Left lobe of liver (tissue), 2 donors: ENCODE measurements around the gene BRPF3. TPM values are rescaled to one million over a fixed set of nuclear protein-coding genes. Genes with fewer than 3 reads are reported as not detected.

Experiments
- ATAC-seq: fragments of 200-7000 bp; cut with Tn5 transposase; one replicate; pipeline ENCODE4 v1.9.1; 2020; ENCODE audit warnings: mild to moderate bottlenecking, moderate library complexity
- DNase-seq: peaks from one replicate; pipeline ENCODE4 v3.0.0-alpha.2; 2020; ENCODE audit warnings: low spot score
- total RNA-seq: library from RNA; stranded (reverse); gene quantifications from one replicate; pipeline ENCODE4 v1.2.1, GENCODE V29; 2021
- donor health status: DM: no; HTN: no; CAD: no; lungs with moderate emphysema.
- donor health status: DM: no; HTN: yes; CAD: no.

Gene BRPF3
- total RNA-seq, 1 donor from 2014 or later: 18.4 TPM

DNA sequence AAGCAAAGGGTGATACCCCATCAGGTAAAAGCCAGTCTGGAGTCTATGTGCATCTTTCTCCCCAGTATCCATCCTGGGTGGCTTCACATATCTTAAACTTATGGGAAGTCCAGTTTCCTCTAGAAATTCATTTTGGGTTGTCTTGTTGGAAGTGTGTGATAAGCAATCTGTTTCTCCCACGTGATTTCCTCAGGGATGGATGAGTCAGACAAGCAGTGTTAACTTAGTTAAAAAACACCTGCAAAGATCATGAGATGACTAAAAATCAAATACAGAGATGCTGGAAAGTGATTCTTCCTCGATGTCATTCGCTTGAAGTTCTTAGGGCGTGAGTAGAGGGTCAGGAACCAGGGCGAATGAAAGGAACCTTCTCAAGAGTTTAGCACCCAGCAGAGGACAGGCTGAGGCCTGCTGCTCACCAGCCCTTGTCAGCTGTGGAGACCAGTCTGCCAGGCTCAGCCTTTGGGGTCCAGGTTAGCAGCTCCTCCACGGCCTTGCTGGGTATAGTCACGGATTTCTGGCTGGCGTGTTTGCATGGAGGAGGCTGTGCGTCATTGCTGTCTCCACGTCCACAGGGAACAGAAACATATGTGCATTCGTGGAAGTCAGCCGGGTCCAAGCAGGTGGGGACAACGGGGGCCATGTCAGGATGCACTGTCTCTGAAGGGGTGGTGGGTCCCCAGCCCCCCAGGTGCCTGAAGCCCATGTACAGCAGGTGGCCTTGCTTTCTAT is 70.5 kb downstream of the BRPF3 start:
- no peak for ATAC-seq
- no peak for DNase-seq

DNA sequence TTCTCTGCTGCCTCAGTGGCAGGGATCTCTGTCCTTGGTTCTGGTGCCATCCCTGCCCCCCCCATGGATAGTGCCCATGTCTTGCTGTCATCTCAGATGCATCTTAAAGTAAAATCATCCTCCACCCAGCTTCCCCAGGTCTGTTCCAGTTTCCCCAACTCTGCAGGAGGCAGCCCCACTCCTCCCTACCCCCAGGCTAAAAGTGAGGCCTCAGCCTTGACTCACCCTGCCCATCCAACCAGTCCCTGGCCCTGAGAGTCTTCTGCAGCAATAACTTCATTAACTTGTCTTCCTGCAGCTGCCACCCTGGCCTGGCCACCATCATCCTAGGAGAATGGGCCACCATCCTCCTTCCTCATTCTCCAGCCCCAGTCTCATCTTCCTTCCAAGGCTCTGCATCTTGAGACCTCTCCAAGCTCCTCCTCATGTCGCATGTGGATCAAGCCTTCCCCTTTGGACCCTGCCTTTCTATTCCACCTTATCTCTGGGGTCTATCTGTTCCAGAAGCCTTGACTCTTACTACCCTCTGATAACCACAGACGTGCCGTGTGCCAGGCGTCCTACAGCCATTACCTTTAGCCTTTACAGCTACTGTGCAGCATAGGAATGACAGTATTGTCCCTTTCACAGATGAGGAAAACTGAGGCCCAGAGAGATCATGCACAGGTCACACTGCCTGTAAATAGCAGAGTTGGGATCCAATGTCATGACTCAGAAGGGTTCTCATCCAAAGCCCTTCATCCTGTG is 71.4 kb downstream of the BRPF3 start:
- no peak for DNase-seq
- ATAC-seq: no peak

DNA sequence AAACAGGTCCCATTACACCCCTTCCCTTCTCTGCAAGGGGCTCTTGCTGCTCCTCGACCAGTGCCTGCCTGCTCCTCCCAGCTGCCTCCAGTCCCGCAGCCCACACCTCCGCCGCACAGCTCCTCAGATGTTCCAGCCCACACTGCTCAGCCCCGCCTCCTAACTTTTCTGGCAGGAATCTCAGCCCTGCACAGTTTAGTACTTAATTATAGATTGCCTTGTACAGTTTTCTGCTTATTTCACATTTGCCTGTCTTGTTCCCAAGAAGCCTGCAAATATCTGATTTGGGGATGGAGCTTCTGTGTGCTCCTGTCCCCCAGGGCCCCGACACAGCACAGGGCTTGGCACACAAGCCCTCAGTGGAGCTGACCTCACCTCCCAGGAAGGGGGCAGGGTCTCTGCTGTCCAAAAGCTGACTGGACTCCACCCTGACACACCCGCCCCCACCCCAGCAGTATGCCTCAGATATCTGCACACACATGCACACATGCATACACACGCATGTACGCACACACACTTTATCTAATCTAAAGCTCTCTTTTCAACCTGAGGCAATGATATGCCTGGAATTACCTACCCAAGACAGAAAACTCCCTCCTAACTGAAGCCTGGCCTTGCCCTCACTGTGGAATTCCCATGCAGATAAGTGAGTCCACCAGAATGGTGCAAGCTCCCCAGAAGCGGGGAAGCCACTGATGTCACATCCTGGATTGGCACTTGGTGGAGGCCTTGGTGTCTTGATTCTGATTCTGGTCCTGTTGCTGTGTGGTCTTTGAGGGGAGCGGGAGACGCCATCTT is 72.1 kb downstream of the BRPF3 start:
- DNase-seq (no peak), ATAC-seq (no peak)

DNA sequence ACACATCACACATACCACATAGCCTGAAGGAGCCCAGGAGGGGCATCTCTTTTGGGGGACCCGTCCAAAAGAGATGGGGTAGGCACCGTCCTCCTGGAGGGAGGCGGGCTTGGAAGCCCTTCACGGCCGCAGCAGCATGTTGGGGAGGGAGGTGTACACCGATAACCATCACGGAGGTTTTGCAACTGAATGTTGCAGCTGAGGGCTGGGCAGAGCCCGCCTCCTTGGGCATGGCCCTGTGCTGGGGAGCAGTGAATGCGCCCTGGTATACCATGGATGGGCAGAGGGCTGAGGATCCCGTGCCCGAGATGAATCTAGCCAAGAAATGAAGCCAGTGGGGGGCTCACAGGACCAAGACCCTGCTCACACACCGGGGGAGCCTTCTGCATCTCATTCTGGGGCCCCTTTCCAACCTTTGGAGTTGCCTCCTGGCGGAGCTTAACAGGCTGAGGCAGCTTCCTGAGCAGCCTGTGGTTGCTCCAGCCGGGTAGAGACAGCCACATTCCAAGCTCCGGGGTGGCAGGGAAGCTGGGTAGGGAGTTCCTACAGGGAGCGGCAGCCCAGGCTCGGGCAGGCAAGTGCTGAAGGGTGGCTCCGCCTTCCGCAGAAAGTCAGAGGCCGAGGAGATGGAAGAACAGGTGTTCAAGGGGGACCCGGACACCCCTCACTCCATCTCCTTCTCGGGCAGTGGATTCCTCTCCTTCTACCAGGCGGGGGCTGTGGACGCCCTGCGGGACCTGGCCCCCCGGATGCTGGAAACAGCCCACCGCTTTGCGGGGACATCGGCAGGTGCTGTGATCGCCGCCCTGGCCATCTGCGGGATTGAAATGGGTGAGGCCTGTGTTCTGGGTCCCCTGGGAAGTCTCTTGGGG is 73.5 kb downstream of the BRPF3 start, which contains the start of gene PNPLA1:
Gene PNPLA1 (plus strand): TSS at position 227 of the 872 bp plus-strand sequence. CDS start 400 bp downstream, at position 627.
- DNase-seq (no peak), ATAC-seq (peak; percentile 28)

DNA sequence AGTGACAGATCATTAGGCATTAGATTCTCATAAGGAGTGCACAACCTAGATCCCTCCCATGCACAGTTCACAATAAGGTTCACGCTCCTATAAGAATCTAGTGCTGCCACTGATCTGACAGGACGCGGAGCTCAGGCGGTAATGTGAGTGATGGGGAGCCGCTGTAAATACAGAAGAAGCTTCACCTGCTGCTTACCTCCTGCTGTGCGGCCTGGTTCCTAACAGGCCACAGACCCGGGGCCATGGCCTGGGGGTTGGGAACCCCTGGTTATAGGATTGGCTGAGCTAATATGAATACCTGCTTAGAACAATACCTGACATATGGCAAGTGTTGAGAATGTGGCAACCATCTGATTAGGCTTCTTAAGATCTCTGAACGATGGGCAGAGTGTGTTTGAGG is 75.7 kb downstream of the BRPF3 start:
- ATAC-seq (no peak), DNase-seq (no peak)

DNA sequence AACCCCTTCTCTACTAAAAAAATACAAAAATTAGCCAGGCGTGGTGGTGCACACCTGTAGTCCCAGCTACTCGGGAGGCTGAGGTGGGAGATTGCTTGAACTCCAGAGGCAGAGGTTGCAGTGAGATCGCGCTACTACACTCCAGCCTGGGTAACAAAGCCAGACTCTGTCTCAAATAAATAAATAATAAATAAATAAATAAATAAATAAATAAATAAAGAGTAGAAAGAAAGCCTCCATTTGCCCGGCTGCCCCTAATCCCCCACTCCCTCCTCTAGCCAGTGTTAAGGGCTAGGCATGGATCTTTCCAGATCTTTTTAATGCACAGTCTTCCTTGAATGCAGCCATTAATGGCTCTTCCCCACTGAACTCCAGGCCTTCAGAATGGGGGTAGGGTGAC is 76.5 kb downstream of the BRPF3 start:
- DNase-seq (no peak), ATAC-seq (no peak)

DNA sequence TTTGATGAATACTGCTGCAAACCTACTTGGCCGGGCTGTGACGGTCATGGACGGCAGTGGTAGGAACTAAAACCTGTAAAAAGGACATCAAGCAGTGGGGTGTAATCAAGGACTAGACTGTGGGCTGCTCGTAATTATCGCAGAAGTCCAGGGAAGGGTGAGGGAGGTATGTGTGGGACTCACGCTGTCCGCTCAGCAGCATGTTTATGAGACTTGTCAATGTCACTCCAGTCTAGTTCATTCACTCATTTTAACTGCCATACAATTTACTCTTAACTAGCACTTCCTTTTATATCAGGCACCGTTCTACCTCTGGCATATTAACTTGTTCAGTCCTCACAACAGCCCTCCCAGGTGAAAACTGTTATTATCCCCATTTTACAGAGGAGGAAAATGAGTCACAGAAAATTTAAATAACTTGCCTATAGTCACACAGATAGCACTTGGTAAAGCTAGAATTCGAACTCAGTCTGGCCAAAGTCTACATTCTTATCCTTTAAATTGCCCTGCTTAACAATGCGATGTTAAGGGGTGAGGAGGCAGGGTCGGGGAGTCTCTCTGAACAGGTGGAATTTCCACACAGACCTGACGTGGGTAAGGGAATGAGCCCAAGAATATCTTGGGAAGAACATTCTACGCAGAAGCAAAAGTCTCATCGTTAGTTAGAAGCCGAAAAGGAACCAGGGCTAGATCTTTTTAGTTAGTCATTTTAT is 77.4 kb downstream of the BRPF3 start:
- DNase-seq (no peak), ATAC-seq (no peak)

DNA sequence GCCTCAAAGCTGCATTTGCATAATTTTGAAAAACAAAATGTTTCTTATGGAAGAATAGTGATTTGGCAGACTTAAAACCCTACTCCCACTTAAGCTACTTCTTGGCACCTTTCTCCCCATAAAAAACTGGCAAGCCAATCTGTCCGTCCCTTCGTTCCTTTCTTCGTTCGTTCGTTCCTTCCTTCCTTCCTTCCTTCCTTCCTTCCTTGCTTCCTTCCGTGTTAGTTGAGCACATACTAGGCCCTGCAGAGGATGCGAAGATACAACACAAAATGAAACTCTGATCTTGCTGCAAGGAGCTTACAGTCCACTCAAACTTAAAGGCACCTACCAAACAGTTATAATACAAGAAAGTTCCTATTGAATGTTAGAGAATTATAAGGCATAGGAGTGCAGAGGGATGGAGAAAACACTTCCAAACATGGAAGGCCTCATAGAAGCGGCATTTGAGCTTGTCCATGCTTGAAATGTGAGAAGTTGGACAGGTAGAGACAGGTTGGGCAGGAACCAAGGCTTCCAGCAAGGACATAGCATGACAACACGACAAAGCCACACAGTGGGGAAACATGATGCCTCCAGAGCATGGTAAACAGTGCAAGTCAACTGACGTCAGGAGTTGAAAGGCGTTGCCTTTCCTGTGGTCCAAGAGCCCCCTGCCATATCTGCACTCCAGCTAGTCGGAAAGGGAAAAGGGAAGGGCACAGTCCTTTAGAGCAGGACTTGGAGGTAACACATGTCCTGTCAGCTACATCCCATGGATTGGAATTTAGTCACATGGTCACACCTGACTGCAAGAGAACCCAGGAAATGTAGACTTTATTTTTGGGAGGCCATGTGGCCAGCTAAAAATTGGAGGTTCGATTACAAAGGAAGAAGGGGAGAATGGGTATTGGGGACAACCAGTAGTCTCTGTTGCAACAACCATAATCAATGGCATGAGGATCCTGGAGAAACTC is 80.3 kb downstream of the BRPF3 start:
- ATAC-seq: no peak
- DNase-seq: no peak

DNA sequence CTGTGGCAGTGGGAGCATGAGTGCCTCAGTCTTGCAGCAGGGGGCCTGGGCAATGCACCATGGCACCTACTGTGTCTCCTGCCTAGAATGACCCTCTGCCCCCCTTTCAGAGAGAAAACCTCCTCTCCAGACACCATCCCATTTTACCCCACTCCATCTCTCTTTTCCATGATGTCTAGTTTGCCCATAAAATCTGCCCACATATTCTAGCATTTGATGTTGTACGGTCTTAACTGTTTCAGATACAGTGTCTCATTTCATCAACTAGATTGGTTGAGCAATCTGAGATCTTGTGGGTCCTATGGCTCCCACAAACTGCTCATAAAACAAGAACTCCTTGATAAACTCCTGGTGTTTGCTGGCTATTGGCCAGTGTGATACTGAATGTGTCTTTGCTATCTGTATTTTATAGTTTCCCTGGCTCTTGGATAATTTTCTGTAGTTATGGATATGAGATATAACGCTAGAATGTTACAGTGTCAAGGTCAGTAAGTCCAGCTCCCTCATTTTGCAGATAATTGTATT is 81.5 kb downstream of the BRPF3 start:
- DNase-seq (no peak), ATAC-seq (no peak)

DNA sequence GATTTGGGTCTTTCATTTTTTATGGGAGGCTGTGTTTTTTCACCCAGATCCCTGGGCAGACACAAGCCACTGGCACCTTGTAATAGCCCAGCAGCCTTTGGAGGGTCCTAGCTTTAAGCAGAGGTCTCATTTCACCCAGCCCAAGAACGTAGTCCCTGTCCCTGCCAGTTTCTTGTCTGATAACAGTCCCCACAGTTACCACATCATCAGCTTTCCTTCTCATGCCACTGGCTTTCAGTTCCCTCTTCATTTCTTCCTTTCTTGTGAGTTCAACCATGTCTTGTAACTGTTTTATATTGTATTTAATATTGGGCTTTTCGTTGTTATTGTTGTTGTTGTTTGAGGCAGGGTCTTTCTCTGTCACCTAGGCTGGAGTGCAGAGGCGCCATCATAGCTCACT is 83.9 kb downstream of the BRPF3 start:
- no peak for DNase-seq
- no peak for ATAC-seq

DNA sequence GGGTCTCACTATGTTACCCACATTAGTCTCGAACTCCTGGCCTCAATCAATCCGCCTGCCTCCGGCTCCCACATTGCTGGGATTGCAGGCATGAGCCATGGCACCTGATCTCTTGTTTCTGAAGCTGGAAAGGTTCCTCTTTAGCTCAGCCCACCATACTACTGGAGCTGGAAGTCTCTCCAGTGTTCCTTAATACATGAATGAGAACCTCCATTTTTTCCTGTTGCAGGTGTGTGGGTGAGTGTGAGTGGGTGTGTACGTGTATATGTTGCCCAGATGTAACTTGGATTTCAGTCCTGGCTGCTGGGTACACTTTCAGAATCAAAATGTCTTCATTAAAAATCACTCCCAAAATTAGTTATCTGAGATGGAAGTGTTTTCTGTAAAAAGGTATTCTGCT is 84.4 kb downstream of the BRPF3 start:
- ATAC-seq (no peak), DNase-seq (no peak)

Other genes with a start within 250 kb of the BRPF3 start
- gene SLC26A8, start 172.1 kb upstream of the BRPF3 start, total RNA-seq: 0.30 TPM
- 40.8 TPM for gene MAPK14, start 168.9 kb upstream of the BRPF3 start, total RNA-seq
- 1.9 TPM for gene MAPK13, start 66.2 kb upstream of the BRPF3 start, total RNA-seq
- not detected for gene PNPLA1, start 73.3 kb downstream of the BRPF3 start, total RNA-seq
- gene BNIP5, start 140.1 kb downstream of the BRPF3 start, total RNA-seq: not detected
- 0.13 TPM for gene ETV7, start 190.9 kb downstream of the BRPF3 start, total RNA-seq
- gene PXT1, start 246.1 kb downstream of the BRPF3 start, total RNA-seq: 0.10 TPM
- gene KCTD20, start 246.3 kb downstream of the BRPF3 start, total RNA-seq: 28.5 TPM